HG03457 (cell line): ENCODE data around the gene ISG15.
"Not testable (repeated sequence)": the region's sequence is repeated elsewhere in the genome, so short reads cannot be mapped to it uniquely, and the experiment has no call there.

Experiments used
- ATAC-seq: cut with Tn5 transposase; IDR thresholded peaks from one replicate; pipeline ENCODE4 v1.9.1; 2021; ENCODE audit warnings: moderate number of reproducible peaks; ENCODE audit not compliant: unreplicated experiment

Gene ISG15

GRCh38 chr1:1011396-1011949 lies 1.8 kb upstream of the ISG15 start:
- ATAC-seq: no peak

- ATAC-seq: not testable (repeated sequence)
These were observed 577 bp upstream of the ISG15 start for GRCh38 chr1:1012736-1013104.

- no peak for ATAC-seq
These were observed 788 bp downstream of the ISG15 start for GRCh38 chr1:1013922-1014648.

DNA sequence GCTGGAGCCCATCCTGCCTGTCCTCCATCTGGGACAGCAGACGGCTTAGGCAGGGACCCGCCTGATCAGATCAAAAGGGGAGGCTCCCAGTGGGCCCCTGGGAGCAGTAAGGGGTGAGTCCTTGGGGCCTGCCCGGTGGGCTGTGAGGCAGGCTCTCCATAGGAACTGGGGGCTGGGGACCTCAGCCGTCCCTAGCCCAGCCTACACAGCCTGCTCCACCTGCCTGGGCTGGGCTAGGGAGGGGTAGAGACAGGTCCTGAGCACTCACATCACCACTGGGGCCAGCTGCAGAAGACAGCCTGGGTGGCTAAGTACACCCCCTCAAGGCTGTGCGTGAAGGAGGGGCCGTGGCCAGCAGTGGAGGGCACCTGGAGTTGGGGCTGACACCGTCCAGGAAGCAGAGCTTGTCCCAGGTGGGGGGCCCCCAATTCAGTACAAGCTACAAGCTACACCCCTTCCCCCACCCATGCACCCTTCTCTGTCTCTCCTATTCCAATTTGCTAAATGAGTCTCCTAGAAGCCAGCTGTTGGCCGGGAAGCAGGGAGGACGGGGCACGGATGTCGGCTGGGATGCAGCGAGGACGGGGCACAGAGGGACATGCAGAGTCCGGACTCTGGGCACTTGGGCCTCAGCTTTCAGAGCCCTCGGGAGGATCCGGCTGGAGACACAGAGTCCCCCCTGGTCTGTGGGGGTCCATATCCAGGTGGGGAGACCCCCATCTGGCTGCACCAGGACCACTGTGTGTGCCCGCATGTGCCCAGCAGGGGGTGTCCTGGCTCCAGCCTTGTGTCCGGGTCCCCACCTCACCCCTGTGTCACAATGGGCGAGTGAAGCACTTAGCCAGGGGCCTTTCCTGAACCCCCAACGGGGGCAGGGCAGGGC lies 1.7 kb downstream of the ISG15 start:
- ATAC-seq: no peak

DNA sequence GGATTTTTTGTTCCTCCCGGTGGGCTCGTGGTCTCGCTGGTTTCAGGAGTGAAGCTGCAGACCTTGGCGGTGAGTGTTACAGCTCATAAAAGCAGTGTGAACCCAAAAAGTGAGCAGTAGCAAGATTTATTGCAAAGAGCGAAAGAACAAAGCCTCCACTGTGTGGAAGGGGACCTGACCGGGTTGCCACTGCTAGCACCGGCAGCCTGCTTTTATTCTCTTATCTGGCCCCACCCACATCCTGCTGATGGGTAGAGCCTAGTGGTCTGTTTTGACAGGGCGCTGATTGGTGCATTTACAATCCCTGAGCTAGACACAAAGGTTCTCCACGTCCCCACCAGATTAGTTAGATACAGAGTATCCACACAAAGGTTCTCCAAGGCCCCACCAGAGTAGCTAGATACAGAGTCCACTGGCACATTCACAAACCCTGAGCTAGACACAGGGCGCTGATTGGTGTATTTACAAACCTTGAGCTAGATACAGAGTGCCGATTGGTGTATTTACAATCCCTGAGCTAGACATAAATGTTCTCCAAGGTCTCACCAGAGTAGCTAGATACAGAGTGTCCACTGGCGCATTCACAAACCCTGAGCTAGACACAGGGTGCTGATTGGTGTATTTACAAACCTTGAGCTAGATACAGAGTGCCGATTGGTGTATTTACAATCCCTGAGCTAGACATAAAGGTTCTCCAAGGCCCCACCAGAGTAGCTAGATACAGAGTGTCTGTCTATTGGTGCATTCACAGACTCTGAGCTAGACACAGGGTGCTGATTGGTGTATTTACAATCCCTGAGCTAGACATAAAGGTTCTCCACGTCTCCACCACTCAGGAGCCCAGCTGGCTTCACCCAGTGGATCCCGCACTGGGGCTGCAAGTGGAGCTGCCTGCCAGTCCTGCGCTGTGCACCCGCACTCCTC lies 4.4 kb downstream of the ISG15 start:
- not testable (repeated sequence) for ATAC-seq

DNA sequence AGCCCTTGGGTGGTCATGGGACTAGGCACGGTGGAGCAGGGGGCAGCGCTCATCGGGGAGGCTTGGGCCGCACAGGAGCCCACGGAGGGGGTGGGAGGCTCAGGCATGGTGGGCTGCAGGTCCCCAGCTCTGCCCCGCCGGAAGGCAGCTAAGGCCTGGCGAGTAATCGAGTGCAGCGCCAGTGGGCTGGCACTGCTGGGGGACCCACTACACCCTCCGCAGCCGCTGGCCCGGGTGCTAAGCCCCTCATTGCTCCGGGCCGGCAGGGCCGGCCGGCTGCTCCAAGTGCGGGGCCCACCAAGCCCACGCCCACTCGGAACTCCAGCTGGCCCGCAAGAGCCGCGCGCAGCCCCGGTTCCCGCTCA lies 5.0 kb downstream of the ISG15 start:
- ATAC-seq: not testable (repeated sequence)

- peak; percentile 43 for ATAC-seq
These were observed 6.1 kb downstream of the ISG15 start for GRCh38 chr1:1019122-1019999.

DNA sequence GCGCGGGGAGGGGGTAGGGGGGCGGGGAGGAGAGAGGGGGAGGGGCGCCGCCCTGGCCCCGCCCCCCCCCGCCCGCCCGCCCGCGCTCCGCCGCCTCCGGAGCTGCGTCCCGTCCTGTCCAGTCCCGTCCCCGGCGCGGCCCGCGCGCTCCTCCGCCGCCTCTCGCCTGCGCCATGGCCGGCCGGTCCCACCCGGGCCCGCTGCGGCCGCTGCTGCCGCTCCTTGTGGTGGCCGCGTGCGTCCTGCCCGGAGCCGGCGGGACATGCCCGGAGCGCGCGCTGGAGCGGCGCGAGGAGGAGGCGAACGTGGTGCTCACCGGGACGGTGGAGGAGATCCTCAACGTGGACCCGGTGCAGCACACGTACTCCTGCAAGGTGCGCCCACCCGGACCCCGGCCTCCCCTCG lies 6.7 kb downstream of the ISG15 start, which contains the start of gene AGRN:
AGRN (plus strand) TSS at position 121 of the 405 bp plus-strand sequence; CDS start at position 174, 53 bp downstream.
- ATAC-seq: peak; percentile 24

- peak; percentile 10 for ATAC-seq
These were observed 7.2 kb downstream of the ISG15 start for GRCh38 chr1:1020415-1021009.

- no peak for ATAC-seq
These were observed 8.0 kb downstream of the ISG15 start for GRCh38 chr1:1021010-1021919.

GRCh38 chr1:1021920-1022259 lies 8.6 kb downstream of the ISG15 start:
- no peak for ATAC-seq

DNA sequence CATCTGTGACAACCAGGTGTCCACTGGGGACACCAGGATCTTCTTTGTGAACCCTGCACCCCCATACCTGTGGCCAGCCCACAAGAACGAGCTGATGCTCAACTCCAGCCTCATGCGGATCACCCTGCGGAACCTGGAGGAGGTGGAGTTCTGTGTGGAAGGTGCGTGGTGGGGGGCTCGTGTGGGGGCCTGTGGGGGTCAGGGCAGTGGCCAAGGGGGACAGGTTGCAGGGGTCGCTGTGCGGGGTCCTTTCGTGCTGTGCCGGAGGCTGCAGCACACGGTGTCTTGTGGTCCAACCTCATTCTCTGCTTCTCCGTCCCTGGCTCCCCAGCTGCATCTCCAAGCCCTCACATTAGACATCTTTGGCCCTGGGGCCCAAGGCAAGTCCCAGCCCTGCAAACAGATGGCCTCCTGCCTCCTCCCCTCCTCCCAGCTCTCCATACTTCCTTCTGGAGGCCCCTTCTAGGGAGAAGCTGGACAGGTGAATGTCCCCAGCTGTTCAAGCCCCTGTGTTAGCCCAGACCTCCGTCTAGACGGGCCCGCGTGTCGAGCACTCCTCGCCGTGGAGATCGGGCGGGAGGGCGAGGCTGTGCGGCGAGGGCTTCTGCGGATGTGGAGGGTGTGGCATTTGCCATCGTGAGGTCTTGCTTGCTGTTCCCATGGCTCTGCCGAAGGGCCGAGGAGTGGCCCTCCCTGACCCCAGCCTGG lies 9.2 kb downstream of the ISG15 start:
- ATAC-seq: no peak

- ATAC-seq: no peak
These were observed 10.4 kb downstream of the ISG15 start for GRCh38 chr1:1023700-1024099.

- ATAC-seq: no peak
These were observed 11.0 kb downstream of the ISG15 start for GRCh38 chr1:1024149-1024770.

DNA sequence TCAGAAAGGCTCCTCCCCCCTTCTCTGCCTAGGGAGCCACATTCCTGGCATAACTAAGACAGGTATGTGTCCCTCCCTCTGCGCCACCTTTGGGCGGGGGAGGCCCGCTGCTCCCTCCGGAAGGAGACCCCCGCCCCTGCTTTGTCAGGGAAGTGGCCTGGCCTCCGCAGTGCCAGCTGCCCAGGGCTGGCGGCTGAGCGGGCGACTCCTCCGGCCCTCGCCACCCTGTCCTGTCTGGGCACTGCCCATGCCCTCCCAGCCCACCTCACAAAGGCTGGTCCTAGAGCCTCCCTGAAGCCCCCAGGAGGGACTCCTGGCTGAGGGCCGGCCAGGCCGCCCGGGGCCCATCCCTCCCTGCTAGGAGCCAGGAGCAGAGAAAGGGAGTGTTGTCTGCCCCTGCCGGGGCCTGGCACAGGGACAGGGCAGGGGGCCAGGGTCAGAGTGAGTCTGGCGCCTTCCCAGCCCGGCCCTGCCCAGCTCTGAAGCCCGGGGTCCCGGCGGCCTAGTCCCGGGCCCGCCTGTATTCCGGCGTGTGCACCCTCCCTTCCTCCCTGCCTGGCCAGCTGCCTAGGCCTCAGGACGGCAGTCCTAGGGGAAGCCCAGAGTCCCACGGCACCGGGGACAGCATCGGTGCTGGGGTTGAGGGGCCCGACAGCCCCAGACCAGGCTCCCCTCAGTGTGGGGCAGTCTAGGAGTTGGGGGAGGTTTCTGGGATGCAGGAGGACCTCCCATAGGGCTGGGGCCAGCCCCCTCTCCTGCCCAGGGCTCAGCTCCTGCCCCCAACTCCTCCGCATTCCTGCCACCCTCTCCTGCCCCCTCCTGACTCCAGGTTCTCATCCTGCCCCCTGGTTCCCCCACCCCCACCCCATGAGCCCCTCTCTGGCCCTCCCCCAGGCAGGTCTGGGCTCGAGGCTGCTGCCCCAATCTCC lies 11.7 kb downstream of the ISG15 start:
- no peak for ATAC-seq

GRCh38 chr1:1025730-1026129 lies 12.4 kb downstream of the ISG15 start:
- ATAC-seq: no peak
